KMS-11 (cell line): Measurements from ENCODE around the gene ZNF414.

Experiments
- H2AFZ ChIP-seq: fragments of 200-600 bp; sonication (generic); 2 replicates; pipeline ENCODE4 v1.6.1; 2016; ENCODE audit warnings: antibody characterized with exemption, mixed run types, low read depth
- H3K27ac ChIP-seq: fragments of 200-600 bp; sonication (generic); 2 replicates; pipeline ENCODE4 v1.6.1; 2016; ENCODE audit warnings: mild to moderate bottlenecking, mixed run types
- H3K27me3 ChIP-seq: fragments of 200-600 bp; sonication (generic); 2 replicates; pipeline ENCODE4 v1.6.1; 2017; ENCODE audit warnings: mild to moderate bottlenecking, low read depth, mixed run types, moderate library complexity; ENCODE audit not compliant: insufficient read depth
- H3K36me3 ChIP-seq: fragments of 200-600 bp; sonication (generic); 2 replicates; pipeline ENCODE4 v1.6.1; 2017; ENCODE audit warnings: mild to moderate bottlenecking, mixed run types; ENCODE audit not compliant: insufficient read depth
- H3K4me1 ChIP-seq: fragments of 200-600 bp; sonication (generic); 2 replicates; pipeline ENCODE4 v1.6.1; 2016; ENCODE audit warnings: mild to moderate bottlenecking, low read depth, mixed run types; ENCODE audit not compliant: poor library complexity, severe bottlenecking
- H3K4me2 ChIP-seq: fragments of 200-600 bp; sonication (generic); 2 replicates; pipeline ENCODE4 v1.7.0; 2016; ENCODE audit warnings: mild to moderate bottlenecking, mixed run types
- H3K4me3 ChIP-seq: fragments of 200-600 bp; sonication (generic); IDR thresholded peaks from 2 replicates; pipeline ENCODE4 v1.6.1; 2017; ENCODE audit warnings: low read depth, low read length, mixed read lengths; ENCODE audit not compliant: insufficient read depth
- H3K79me2 ChIP-seq: fragments of 200-600 bp; sonication (generic); 2 replicates; pipeline ENCODE4 v1.6.1; 2016; ENCODE audit warnings: low read depth, mixed run types; ENCODE audit not compliant: insufficient read depth
- H3K9ac ChIP-seq: fragments of 200-600 bp; sonication (generic); 2 replicates; pipeline ENCODE4 v1.6.1; 2016; ENCODE audit warnings: mild to moderate bottlenecking, mixed run types
- H4K20me1 ChIP-seq: fragments of 200-600 bp; sonication (generic); 2 replicates; pipeline ENCODE4 v1.6.1; 2016; ENCODE audit warnings: mild to moderate bottlenecking, mixed run types; ENCODE audit not compliant: insufficient read depth
- CTCF ChIP-seq: fragments of 200-600 bp; sonication (generic); conservative IDR thresholded peaks from 2 replicates; pipeline ENCODE4 v1.6.1; 2017; ENCODE audit warnings: low read depth, mild to moderate bottlenecking, antibody characterized with exemption, low read length, moderate library complexity, mixed read lengths

Gene ZNF414

GRCh38 chr19:8463365-8463764 is 50.6 kb downstream of the ZNF414 start:
- H3K4me2 ChIP-seq = no peak overlapping the region
- H3K27ac ChIP-seq = no peak overlapping the region
- peaks cover 29% of the 10 kb centered on the region for H4K20me1 ChIP-seq
- no peaks in the 10 kb centered on the region for H3K27me3 ChIP-seq
- no peak overlapping the region for H3K4me3 ChIP-seq
- no peak overlapping the region for H2AFZ ChIP-seq
- no peaks in the 10 kb centered on the region for H3K4me1 ChIP-seq
- peaks cover 28% of the 10 kb centered on the region; the same call in 1 of the 2 replicates for H3K36me3 ChIP-seq
- TF ChIP-seq CTCF = no peak
- H3K9ac ChIP-seq = no peak overlapping the region
- H3K79me2 ChIP-seq = peaks cover 88% of the 10 kb centered on the region

DNA sequence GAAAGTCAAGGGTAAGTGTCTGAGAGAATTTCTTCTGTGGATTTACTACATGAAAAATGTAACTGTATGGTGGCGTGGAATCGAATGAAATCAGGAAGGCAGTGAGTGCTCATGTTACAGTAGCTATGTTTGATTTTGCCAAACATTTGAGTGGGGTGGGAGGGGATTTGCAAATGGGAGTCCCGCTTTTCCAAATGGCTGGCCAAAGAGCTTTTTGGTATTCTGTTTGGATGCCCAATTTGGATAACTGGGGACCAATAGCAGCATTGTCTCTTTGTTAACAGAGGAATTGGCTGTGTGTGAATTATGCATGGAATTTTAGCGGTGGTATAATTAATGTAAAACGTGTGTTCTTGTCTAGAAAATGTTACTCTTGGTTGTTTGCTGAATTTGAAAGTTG is 51.4 kb downstream of the ZNF414 start:
- H3K4me2 ChIP-seq = no peak overlapping the region
- no peaks in the 10 kb centered on the region for H3K27me3 ChIP-seq
- peaks cover 25% of the 10 kb centered on the region; the same call in 1 of the 2 replicates for H3K36me3 ChIP-seq
- H3K27ac ChIP-seq = no peak overlapping the region
- H3K9ac ChIP-seq = no peak overlapping the region
- peaks cover 95% of the 10 kb centered on the region for H3K79me2 ChIP-seq
- peaks cover 37% of the 10 kb centered on the region for H4K20me1 ChIP-seq
- no peaks in the 10 kb centered on the region for H3K4me1 ChIP-seq
- no peak overlapping the region for H2AFZ ChIP-seq
- no peak for TF ChIP-seq CTCF
- no peak overlapping the region for H3K4me3 ChIP-seq

- no peak for TF ChIP-seq CTCF
- Histone ChIP-seq H3K36me3 (peaks cover 25% of the 10 kb centered on the region; the same call in 1 of the 2 replicates), H2AFZ (no peak overlapping the region), H3K9ac (no peak overlapping the region), H3K4me3 (no peak overlapping the region), H3K4me1 (no peaks in the 10 kb centered on the region), H3K79me2 (peaks cover 95% of the 10 kb centered on the region), H3K27ac (no peak overlapping the region), H3K4me2 (no peak overlapping the region), H3K27me3 (no peaks in the 10 kb centered on the region), H4K20me1 (peaks cover 44% of the 10 kb centered on the region)
Observed at GRCh38 chr19:8461891-8462290, 52.1 kb downstream of the ZNF414 start.

- no peak overlapping the region for H3K27ac ChIP-seq
- H3K9ac ChIP-seq = no peak overlapping the region
- no peak overlapping the region for H2AFZ ChIP-seq
- no peaks in the 10 kb centered on the region for H3K27me3 ChIP-seq
- no peak overlapping the region for H3K4me3 ChIP-seq
- H3K4me1 ChIP-seq = no peaks in the 10 kb centered on the region
- TF ChIP-seq CTCF = no peak
- H3K4me2 ChIP-seq = no peak overlapping the region
- H4K20me1 ChIP-seq = peaks cover 49% of the 10 kb centered on the region
- H3K79me2 ChIP-seq = peaks cover 100% of the 10 kb centered on the region
- H3K36me3 ChIP-seq = peaks cover 30% of the 10 kb centered on the region; the same call in 1 of the 2 replicates
Observed at GRCh38 chr19:8461376-8461775, 52.6 kb downstream of the ZNF414 start.
